ENCODE results near the gene THAP5. TPM values are rescaled to one million over a fixed set of nuclear protein-coding genes. Genes with fewer than 3 reads are reported as not detected.
A peak's percentile ranks its signal among the peaks of the same experiment; 100 is the strongest.
"Not testable (repeated sequence)": the region's sequence is repeated elsewhere in the genome, so short reads cannot be mapped to it uniquely, and the experiment has no call there.

THAP5 gene
- total RNA-seq, 1 experiment from 2014 or later, result 15.2 TPM

- in situ Hi-C loops (cut with HindIII; ENCODE audit: low pct_unique_long_range_greater_than_20kb, low sequenced_read_pairs), result no loop called here
- DNase-seq (ENCODE audit: low read depth), result peak; percentile 27
These were observed 20.4 kb upstream of the THAP5 start for GRCh38 chr7:108589874-108590273.

GRCh38 chr7:108589199-108589598 lies 19.7 kb upstream of the THAP5 start:
- in situ Hi-C loops (cut with HindIII; ENCODE audit: low pct_unique_long_range_greater_than_20kb, low sequenced_read_pairs), result no loop called here
- DNase-seq (ENCODE audit: low read depth), result no peak

GRCh38 chr7:108586274-108586710 lies 16.8 kb upstream of the THAP5 start:
- no peak for DNase-seq (ENCODE audit: low read depth)
- in situ Hi-C loops (cut with HindIII; ENCODE audit: low pct_unique_long_range_greater_than_20kb, low sequenced_read_pairs), result no loop called here

GRCh38 chr7:108585843-108586242 lies 16.3 kb upstream of the THAP5 start:
- in situ Hi-C loops (cut with HindIII; ENCODE audit: low pct_unique_long_range_greater_than_20kb, low sequenced_read_pairs), result no loop called here
- no peak for DNase-seq (ENCODE audit: low read depth)

GRCh38 chr7:108584211-108584610 lies 14.7 kb upstream of the THAP5 start:
- in situ Hi-C loops (cut with HindIII; ENCODE audit: low pct_unique_long_range_greater_than_20kb, low sequenced_read_pairs), result no loop called here
- no peak for DNase-seq (ENCODE audit: low read depth)

GRCh38 chr7:108581655-108582491 lies 12.4 kb upstream of the THAP5 start:
- DNase-seq (ENCODE audit: low read depth), result no peak

GRCh38 chr7:108580298-108580697 lies 10.8 kb upstream of the THAP5 start:
- in situ Hi-C loops (cut with HindIII; ENCODE audit: low pct_unique_long_range_greater_than_20kb, low sequenced_read_pairs), result no loop called here
- DNase-seq (ENCODE audit: low read depth), result no peak

More at GRCh38 chr7:108581655-108582491, 12.4 kb upstream of the THAP5 start:
- in situ Hi-C loops (cut with HindIII; ENCODE audit: low pct_unique_long_range_greater_than_20kb, low sequenced_read_pairs), result no loop called here

GRCh38 chr7:108578937-108579336 lies 9.4 kb upstream of the THAP5 start:
- DNase-seq (ENCODE audit: low read depth), result no peak
- in situ Hi-C loops (cut with HindIII; ENCODE audit: low pct_unique_long_range_greater_than_20kb, low sequenced_read_pairs), result no loop called here

GRCh38 chr7:108576116-108576515 lies 6.6 kb upstream of the THAP5 start:
- no peak for DNase-seq (ENCODE audit: low read depth)
- in situ Hi-C loops (cut with HindIII; ENCODE audit: low pct_unique_long_range_greater_than_20kb, low sequenced_read_pairs), result no loop called here

GRCh38 chr7:108575156-108575555 lies 5.7 kb upstream of the THAP5 start:
- DNase-seq (ENCODE audit: low read depth), result no peak
- in situ Hi-C loops (cut with HindIII; ENCODE audit: low pct_unique_long_range_greater_than_20kb, low sequenced_read_pairs), result no loop called here

- no peak for DNase-seq (ENCODE audit: low read depth)
- in situ Hi-C loops (cut with HindIII; ENCODE audit: low pct_unique_long_range_greater_than_20kb, low sequenced_read_pairs), result no loop called here
These were observed 3.0 kb upstream of the THAP5 start for GRCh38 chr7:108572480-108572879.

GRCh38 chr7:108570146-108570755 lies 745 bp upstream of the THAP5 start:
- in situ Hi-C loops (cut with HindIII; ENCODE audit: low pct_unique_long_range_greater_than_20kb, low sequenced_read_pairs), result no loop called here
- DNase-seq (ENCODE audit: low read depth), result peak; percentile 53

GRCh38 chr7:108568801-108569380 lies 615 bp downstream of the THAP5 start:
- in situ Hi-C loops (cut with HindIII; ENCODE audit: low pct_unique_long_range_greater_than_20kb, low sequenced_read_pairs), result no loop called here

GRCh38 chr7:108565987-108566386 lies 3.5 kb downstream of the THAP5 start:
- no peak for DNase-seq (ENCODE audit: low read depth)
- in situ Hi-C loops (cut with HindIII; ENCODE audit: low pct_unique_long_range_greater_than_20kb, low sequenced_read_pairs), result no loop called here

More at GRCh38 chr7:108568801-108569380, 615 bp downstream of the THAP5 start:
- DNase-seq (ENCODE audit: low read depth), result no peak

GRCh38 chr7:108561047-108561619 lies 8.4 kb downstream of the THAP5 start:
- no peak for DNase-seq (ENCODE audit: low read depth)
- in situ Hi-C loops (cut with HindIII; ENCODE audit: low pct_unique_long_range_greater_than_20kb, low sequenced_read_pairs), result no loop called here

- DNase-seq (ENCODE audit: low read depth), result no peak
- in situ Hi-C loops (cut with HindIII; ENCODE audit: low pct_unique_long_range_greater_than_20kb, low sequenced_read_pairs), result no loop called here
These were observed 10.3 kb downstream of the THAP5 start for GRCh38 chr7:108559253-108559652.

- no peak for DNase-seq (ENCODE audit: low read depth)
- in situ Hi-C loops (cut with HindIII; ENCODE audit: low pct_unique_long_range_greater_than_20kb, low sequenced_read_pairs), result no loop called here
These were observed 11.9 kb downstream of the THAP5 start for GRCh38 chr7:108557617-108558016.

GRCh38 chr7:108557191-108557590 lies 12.3 kb downstream of the THAP5 start:
- no peak for DNase-seq (ENCODE audit: low read depth)
- in situ Hi-C loops (cut with HindIII; ENCODE audit: low pct_unique_long_range_greater_than_20kb, low sequenced_read_pairs), result no loop called here

GRCh38 chr7:108556665-108557064 lies 12.8 kb downstream of the THAP5 start:
- in situ Hi-C loops (cut with HindIII; ENCODE audit: low pct_unique_long_range_greater_than_20kb, low sequenced_read_pairs); DNase-seq (ENCODE audit: low read depth): not testable (repeated sequence)
